Measurements from ENCODE around the gene SLC25A28. TPM values are rescaled to one million over a fixed set of nuclear protein-coding genes. Genes with fewer than 3 reads are reported as not detected.

The SLC25A28 gene
- total and polyA plus RNA-seq, 3 donors from 2014 or later: 58.2 to 202 (median 89.3) TPM

- Histone ChIP-seq H3K36me3 (ENCODE audit: low read depth, missing control alignments) (no peaks in the 10 kb centered on the region), H3K9me3 (no peaks in the 10 kb centered on the region), H3K27me3 (no peaks in the 10 kb centered on the region), H3K4me1 (no peaks in the 10 kb centered on the region), H3K4me3 (no peak overlapping the region), H3K27ac (no peak overlapping the region)
- 72 to 73% methylated on average over 5 to 6 of the region's 6 CpGs for WGBS, 2 donors
- intact Hi-C loops (cut with DNase I; ENCODE audit: low total_unique reads): no loop called here
- no peak for DNase-seq
- TF ChIP-seq CTCF (IDR thresholded peaks at IDR 0.05) (no peak), POLR2A (IDR thresholded peaks at IDR 0.05) (no peak)
Observed at GRCh38 chr10:99595770-99596465, 24.3 kb downstream of the SLC25A28 start.

GRCh38 chr10:99595236-99595635 lies 25.0 kb downstream of the SLC25A28 start:
- intact Hi-C loops (cut with DNase I; ENCODE audit: low total_unique reads): no loop called here

GRCh38 chr10:99593312-99593711 lies 26.9 kb downstream of the SLC25A28 start:
- Histone ChIP-seq H3K36me3 (ENCODE audit: low read depth, missing control alignments) (no peaks in the 10 kb centered on the region), H3K9me3 (no peaks in the 10 kb centered on the region), H3K27me3 (no peaks in the 10 kb centered on the region), H3K4me3 (no peak overlapping the region), H3K27ac (no peak overlapping the region), H3K4me1 (no peaks in the 10 kb centered on the region)
- intact Hi-C loops (cut with DNase I; ENCODE audit: low total_unique reads): no loop called here
- TF ChIP-seq CTCF (IDR thresholded peaks at IDR 0.05): no peak
- DNase-seq: no peak
- 66 to 69% methylated on average over 5 of the region's 5 CpGs for WGBS, 2 donors

More at GRCh38 chr10:99595236-99595635, 25.0 kb downstream of the SLC25A28 start:
- TF ChIP-seq CTCF (IDR thresholded peaks at IDR 0.05): no peak
- TF ChIP-seq POLR2A (IDR thresholded peaks at IDR 0.05): no peak
- no peak overlapping the region for H3K27ac ChIP-seq
- 63 to 87% methylated on average over 3 of the region's 3 CpGs for WGBS, 2 donors
- H3K9me3 ChIP-seq: no peaks in the 10 kb centered on the region
- H3K36me3 ChIP-seq (ENCODE audit: low read depth, missing control alignments): no peaks in the 10 kb centered on the region
- H3K27me3 ChIP-seq: no peaks in the 10 kb centered on the region
- no peaks in the 10 kb centered on the region for H3K4me1 ChIP-seq
- H3K4me3 ChIP-seq: no peak overlapping the region
- DNase-seq: no peak

GRCh38 chr10:99590799-99591198 lies 29.4 kb downstream of the SLC25A28 start:
- TF ChIP-seq POLR2A (IDR thresholded peaks at IDR 0.05) (no peak), CTCF (IDR thresholded peaks at IDR 0.05) (no peak)
- Histone ChIP-seq H3K4me3 (no peak overlapping the region), H3K4me1 (no peaks in the 10 kb centered on the region), H3K27me3 (no peaks in the 10 kb centered on the region), H3K36me3 (ENCODE audit: low read depth, missing control alignments) (no peaks in the 10 kb centered on the region), H3K27ac (no peak overlapping the region), H3K9me3 (no peaks in the 10 kb centered on the region)
- DNase-seq: no peak
- 83 to 85% methylated on average over 7 of the region's 7 CpGs for WGBS, 2 donors
- intact Hi-C loops (cut with DNase I; ENCODE audit: low total_unique reads): no loop called here

GRCh38 chr10:99583687-99584086 lies 36.6 kb downstream of the SLC25A28 start:
- H3K9me3 ChIP-seq: no peaks in the 10 kb centered on the region
- 45 to 63% methylated on average over 8 of the region's 8 CpGs for WGBS, 2 donors
- DNase-seq: no peak

More at GRCh38 chr10:99583687-99584086, 36.6 kb downstream of the SLC25A28 start:
- intact Hi-C loops (cut with DNase I; ENCODE audit: low total_unique reads): no loop called here
- Histone ChIP-seq H3K27ac (no peak overlapping the region), H3K27me3 (no peaks in the 10 kb centered on the region), H3K36me3 (ENCODE audit: low read depth, missing control alignments) (no peaks in the 10 kb centered on the region), H3K4me1 (no peaks in the 10 kb centered on the region), H3K4me3 (no peak overlapping the region)
- TF ChIP-seq POLR2A (IDR thresholded peaks at IDR 0.05) (no peak), CTCF (IDR thresholded peaks at IDR 0.05) (no peak)

Measured in testis (tissue), 3 donors.